SU-DHL-6 (cell line): ENCODE measurements around the gene CABCOCO1.

ENCODE experiments used
- H2AFZ ChIP-seq: fragments of 200-600 bp; sonication (generic); 2 replicates; pipeline ENCODE4 v1.6.1; 2014; ENCODE audit warnings: low read depth, mild to moderate bottlenecking, moderate library complexity, mixed read lengths, antibody characterized with exemption, low read length; ENCODE audit not compliant: severe bottlenecking
- H3F3A ChIP-seq: fragments of 200-600 bp; shearing (Covaris generic); 2 replicates; pipeline ENCODE4 v1.6.0; 2016; ENCODE audit warnings: antibody characterized with exemption, mild to moderate bottlenecking; ENCODE audit not compliant: insufficient read depth
- H3K27ac ChIP-seq: fragments of 200-600 bp; sonication (generic); 2 replicates; pipeline ENCODE4 v1.5.1; 2016; ENCODE audit warnings: low read depth, mild to moderate bottlenecking, low read length, moderate library complexity, mixed read lengths
- H3K27me3 ChIP-seq: fragments of 200-600 bp; sonication (generic), shearing (Covaris generic); 2 replicates; pipeline ENCODE4 v1.6.0; 2014; ENCODE audit warnings: mild to moderate bottlenecking, low read length
- H3K36me3 ChIP-seq: fragments of 200-600 bp; sonication (generic); 2 replicates; pipeline ENCODE4 v1.6.1; 2014; ENCODE audit warnings: mild to moderate bottlenecking, low read length, mixed read lengths
- H3K4me2 ChIP-seq: fragments of 300-600, 200-600 bp; shearing (Covaris generic), sonication (generic); 2 replicates; pipeline ENCODE4 v1.6.0; 2014; ENCODE audit warnings: low read length, low read depth, mild to moderate bottlenecking; ENCODE audit not compliant: poor library complexity, severe bottlenecking
- H3K4me3 ChIP-seq: fragments of 200-600 bp; sonication (generic); 2 replicates; pipeline ENCODE4 v1.5.1; 2014; ENCODE audit warnings: antibody characterized with exemption, low read length, mild to moderate bottlenecking, mixed read lengths; ENCODE audit not compliant: insufficient read depth, poor library complexity, severe bottlenecking
- H3K79me2 ChIP-seq: fragments of 200-600 bp; sonication (generic); 2 replicates; pipeline ENCODE4 v1.6.1; 2014; ENCODE audit warnings: mild to moderate bottlenecking, low read length, moderate library complexity; ENCODE audit not compliant: insufficient read depth
- H3K9ac ChIP-seq: fragments of 200-600 bp; sonication (generic); 2 replicates; pipeline ENCODE4 v1.7.0; 2014; ENCODE audit warnings: mild to moderate bottlenecking, low read length
- H3K9me2 ChIP-seq: fragments of 200-600 bp; sonication (generic); replicated peaks from 2 replicates; pipeline ENCODE4 v1.6.1; 2014; ENCODE audit warnings: low read length; ENCODE audit not compliant: insufficient read depth
- H3K9me3 ChIP-seq: fragments of 200-600 bp; sonication (generic); 2 replicates; pipeline ENCODE4 v1.6.1; 2014; ENCODE audit warnings: low read length, mixed read lengths; ENCODE audit not compliant: insufficient read depth
- H4K20me1 ChIP-seq: fragments of 200-600 bp; sonication (generic); 2 replicates; pipeline ENCODE4 v1.6.1; 2014; ENCODE audit warnings: low read depth, mild to moderate bottlenecking, antibody characterized with exemption, low read length, moderate library complexity, mixed read lengths
- CTCF ChIP-seq: fragments of 200-600 bp; sonication (generic); IDR thresholded peaks from one replicate; pipeline ENCODE4 v1.5.1; 2017; ENCODE audit warnings: antibody characterized with exemption, mild to moderate bottlenecking, low read length, moderate library complexity; ENCODE audit not compliant: insufficient read depth, poor library complexity, severe bottlenecking
- EZH2phosphoT487 ChIP-seq: fragments of 200-600 bp; sonication (generic), shearing (Covaris generic); conservative IDR thresholded peaks from 2 replicates; pipeline ENCODE4 v1.6.1; 2018; ENCODE audit warnings: mild to moderate bottlenecking, antibody characterized with exemption, low read length, moderate library complexity, mixed read lengths

The CABCOCO1 gene

GRCh38 chr10:61633665-61634064, 29.1 kb upstream of the CABCOCO1 start:
- Histone ChIP-seq H4K20me1 (no peaks in the 10 kb centered on the region), H3K27me3 (no peaks in the 10 kb centered on the region), H3K9ac (no peak overlapping the region), H3K9me3 (no peaks in the 10 kb centered on the region), H3K27ac (no peak overlapping the region), H3K4me3 (no peak overlapping the region), H3K9me2 (no peaks in the 10 kb centered on the region), H3K79me2 (no peaks in the 10 kb centered on the region), H3K36me3 (no peaks in the 10 kb centered on the region), H2AFZ (no peak overlapping the region), H3K4me2 (no peak overlapping the region), H3F3A (no peaks in the 10 kb centered on the region)
- TF ChIP-seq CTCF (no peak), EZH2phosphoT487 (no peak)

GRCh38 chr10:61634746-61635145, 28.0 kb upstream of the CABCOCO1 start:
- no peaks in the 10 kb centered on the region for H3K79me2 ChIP-seq
- H3K4me3 ChIP-seq: no peak overlapping the region
- H3K27ac ChIP-seq: no peak overlapping the region
- H3K9me2 ChIP-seq: no peaks in the 10 kb centered on the region
- H3K27me3 ChIP-seq: no peaks in the 10 kb centered on the region
- H3K9me3 ChIP-seq: no peaks in the 10 kb centered on the region
- H3K4me2 ChIP-seq: no peak overlapping the region
- H2AFZ ChIP-seq: no peak overlapping the region
- H3K9ac ChIP-seq: no peak overlapping the region
- H3K36me3 ChIP-seq: no peaks in the 10 kb centered on the region
- no peaks in the 10 kb centered on the region for H4K20me1 ChIP-seq
- H3F3A ChIP-seq: no peaks in the 10 kb centered on the region
- TF ChIP-seq EZH2phosphoT487 (no peak), CTCF (no peak)

- H3K9me2 ChIP-seq: no peaks in the 10 kb centered on the region
These were observed 27.3 kb upstream of the CABCOCO1 start for GRCh38 chr10:61635471-61635870.

More at GRCh38 chr10:61635471-61635870, 27.3 kb upstream of the CABCOCO1 start:
- Histone ChIP-seq H4K20me1 (no peaks in the 10 kb centered on the region), H3K27ac (no peak overlapping the region), H3K9me3 (no peaks in the 10 kb centered on the region), H3K79me2 (no peaks in the 10 kb centered on the region), H3K9ac (no peak overlapping the region), H3K27me3 (no peaks in the 10 kb centered on the region), H3K36me3 (no peaks in the 10 kb centered on the region), H3K4me2 (no peak overlapping the region), H3F3A (no peaks in the 10 kb centered on the region), H2AFZ (no peak overlapping the region), H3K4me3 (no peak overlapping the region)
- TF ChIP-seq EZH2phosphoT487: no peak
- TF ChIP-seq CTCF: no peak
